OCI-LY7 (cell line): ENCODE measurements around the gene AFF2.

ENCODE experiments used
- EZH2phosphoT487 ChIP-seq: fragments of 200-600 bp; sonication (generic); IDR thresholded peaks from 2 replicates; pipeline ENCODE4 v1.6.1; 2018; ENCODE audit warnings: low read depth, borderline replicate concordance, mild to moderate bottlenecking, mixed run types, antibody characterized with exemption, low read length, moderate library complexity, mixed read lengths
- TF ChIP-seq, protein P1 (sequence below): fragments of 200-600 bp; sonication (generic); conservative IDR thresholded peaks from 2 replicates; pipeline ENCODE4 v1.5.1; 2014; ENCODE audit warnings: mild to moderate bottlenecking, antibody characterized with exemption, low read length, moderate library complexity, mixed read lengths

- TF ChIP-seq, protein P1, sequence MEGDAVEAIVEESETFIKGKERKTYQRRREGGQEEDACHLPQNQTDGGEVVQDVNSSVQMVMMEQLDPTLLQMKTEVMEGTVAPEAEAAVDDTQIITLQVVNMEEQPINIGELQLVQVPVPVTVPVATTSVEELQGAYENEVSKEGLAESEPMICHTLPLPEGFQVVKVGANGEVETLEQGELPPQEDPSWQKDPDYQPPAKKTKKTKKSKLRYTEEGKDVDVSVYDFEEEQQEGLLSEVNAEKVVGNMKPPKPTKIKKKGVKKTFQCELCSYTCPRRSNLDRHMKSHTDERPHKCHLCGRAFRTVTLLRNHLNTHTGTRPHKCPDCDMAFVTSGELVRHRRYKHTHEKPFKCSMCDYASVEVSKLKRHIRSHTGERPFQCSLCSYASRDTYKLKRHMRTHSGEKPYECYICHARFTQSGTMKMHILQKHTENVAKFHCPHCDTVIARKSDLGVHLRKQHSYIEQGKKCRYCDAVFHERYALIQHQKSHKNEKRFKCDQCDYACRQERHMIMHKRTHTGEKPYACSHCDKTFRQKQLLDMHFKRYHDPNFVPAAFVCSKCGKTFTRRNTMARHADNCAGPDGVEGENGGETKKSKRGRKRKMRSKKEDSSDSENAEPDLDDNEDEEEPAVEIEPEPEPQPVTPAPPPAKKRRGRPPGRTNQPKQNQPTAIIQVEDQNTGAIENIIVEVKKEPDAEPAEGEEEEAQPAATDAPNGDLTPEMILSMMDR = no peak
- TF ChIP-seq EZH2phosphoT487 = no peak
Measured at GRCh38 chrX:148600131-148600530, 99.7 kb downstream of the AFF2 start.
